ENCODE measurements around the gene FASTKD1.

DNA sequence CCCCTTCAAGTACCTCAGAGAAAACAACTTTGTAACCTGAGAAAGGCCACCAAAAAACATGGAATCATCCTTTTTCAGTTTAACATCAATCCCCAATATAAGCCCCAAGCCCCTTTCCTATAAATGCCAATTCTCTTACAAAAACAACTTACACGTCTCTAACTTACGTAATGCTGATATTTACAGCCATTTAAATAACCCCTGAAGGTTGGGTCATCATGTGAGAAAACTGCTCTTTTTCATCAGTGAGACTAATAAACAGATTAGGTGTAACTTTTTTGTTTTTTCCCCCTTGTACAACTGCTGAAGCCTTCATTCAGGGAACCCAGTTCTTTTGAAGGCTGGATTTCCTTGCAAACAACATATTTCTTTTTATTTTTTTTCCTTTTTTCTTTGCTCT lies 3.7 kb downstream of the FASTKD1 start:
- TF ChIP-seq, protein P1, sequence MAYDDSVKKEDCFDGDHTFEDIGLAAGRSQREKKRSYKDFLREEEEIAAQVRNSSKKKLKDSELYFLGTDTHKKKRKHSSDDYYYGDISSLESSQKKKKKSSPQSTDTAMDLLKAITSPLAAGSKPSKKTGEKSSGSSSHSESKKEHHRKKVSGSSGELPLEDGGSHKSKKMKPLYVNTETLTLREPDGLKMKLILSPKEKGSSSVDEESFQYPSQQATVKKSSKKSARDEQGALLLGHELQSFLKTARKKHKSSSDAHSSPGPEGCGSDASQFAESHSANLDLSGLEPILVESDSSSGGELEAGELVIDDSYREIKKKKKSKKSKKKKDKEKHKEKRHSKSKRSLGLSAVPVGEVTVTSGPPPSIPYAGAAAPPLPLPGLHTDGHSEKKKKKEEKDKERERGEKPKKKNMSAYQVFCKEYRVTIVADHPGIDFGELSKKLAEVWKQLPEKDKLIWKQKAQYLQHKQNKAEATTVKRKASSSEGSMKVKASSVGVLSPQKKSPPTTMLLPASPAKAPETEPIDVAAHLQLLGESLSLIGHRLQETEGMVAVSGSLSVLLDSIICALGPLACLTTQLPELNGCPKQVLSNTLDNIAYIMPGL (CRISPR knock-in tag; IDR thresholded peaks at IDR 0.05; ENCODE audit: borderline replicate concordance) = no peak
- TF ChIP-seq, protein P2, sequence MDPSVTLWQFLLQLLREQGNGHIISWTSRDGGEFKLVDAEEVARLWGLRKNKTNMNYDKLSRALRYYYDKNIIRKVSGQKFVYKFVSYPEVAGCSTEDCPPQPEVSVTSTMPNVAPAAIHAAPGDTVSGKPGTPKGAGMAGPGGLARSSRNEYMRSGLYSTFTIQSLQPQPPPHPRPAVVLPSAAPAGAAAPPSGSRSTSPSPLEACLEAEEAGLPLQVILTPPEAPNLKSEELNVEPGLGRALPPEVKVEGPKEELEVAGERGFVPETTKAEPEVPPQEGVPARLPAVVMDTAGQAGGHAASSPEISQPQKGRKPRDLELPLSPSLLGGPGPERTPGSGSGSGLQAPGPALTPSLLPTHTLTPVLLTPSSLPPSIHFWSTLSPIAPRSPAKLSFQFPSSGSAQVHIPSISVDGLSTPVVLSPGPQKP (IDR thresholded peaks at IDR 0.05; ENCODE audit: low read depth, low read length) = no peak
- TF ChIP-seq, protein P3, sequence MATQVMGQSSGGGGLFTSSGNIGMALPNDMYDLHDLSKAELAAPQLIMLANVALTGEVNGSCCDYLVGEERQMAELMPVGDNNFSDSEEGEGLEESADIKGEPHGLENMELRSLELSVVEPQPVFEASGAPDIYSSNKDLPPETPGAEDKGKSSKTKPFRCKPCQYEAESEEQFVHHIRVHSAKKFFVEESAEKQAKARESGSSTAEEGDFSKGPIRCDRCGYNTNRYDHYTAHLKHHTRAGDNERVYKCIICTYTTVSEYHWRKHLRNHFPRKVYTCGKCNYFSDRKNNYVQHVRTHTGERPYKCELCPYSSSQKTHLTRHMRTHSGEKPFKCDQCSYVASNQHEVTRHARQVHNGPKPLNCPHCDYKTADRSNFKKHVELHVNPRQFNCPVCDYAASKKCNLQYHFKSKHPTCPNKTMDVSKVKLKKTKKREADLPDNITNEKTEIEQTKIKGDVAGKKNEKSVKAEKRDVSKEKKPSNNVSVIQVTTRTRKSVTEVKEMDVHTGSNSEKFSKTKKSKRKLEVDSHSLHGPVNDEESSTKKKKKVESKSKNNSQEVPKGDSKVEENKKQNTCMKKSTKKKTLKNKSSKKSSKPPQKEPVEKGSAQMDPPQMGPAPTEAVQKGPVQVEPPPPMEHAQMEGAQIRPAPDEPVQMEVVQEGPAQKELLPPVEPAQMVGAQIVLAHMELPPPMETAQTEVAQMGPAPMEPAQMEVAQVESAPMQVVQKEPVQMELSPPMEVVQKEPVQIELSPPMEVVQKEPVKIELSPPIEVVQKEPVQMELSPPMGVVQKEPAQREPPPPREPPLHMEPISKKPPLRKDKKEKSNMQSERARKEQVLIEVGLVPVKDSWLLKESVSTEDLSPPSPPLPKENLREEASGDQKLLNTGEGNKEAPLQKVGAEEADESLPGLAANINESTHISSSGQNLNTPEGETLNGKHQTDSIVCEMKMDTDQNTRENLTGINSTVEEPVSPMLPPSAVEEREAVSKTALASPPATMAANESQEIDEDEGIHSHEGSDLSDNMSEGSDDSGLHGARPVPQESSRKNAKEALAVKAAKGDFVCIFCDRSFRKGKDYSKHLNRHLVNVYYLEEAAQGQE (IDR thresholded peaks at IDR 0.05) = no peak
- no peak for TF ChIP-seq FOSB (CRISPR knock-in tag; IDR thresholded peaks at IDR 0.05)

Data from A549 (cell line).